ENCODE data around the gene CPN1.

The CPN1 gene

GRCh38 chr10:100076750-100077149, 4.9 kb downstream of the CPN1 start:
- DNase-seq (ENCODE audit: low read depth in 2 of 2), result no peak

- no peak for DNase-seq (ENCODE audit: low read depth in 2 of 2)
Measured at GRCh38 chr10:100075426-100076220, 6.0 kb downstream of the CPN1 start.

GRCh38 chr10:100072514-100072913, 9.2 kb downstream of the CPN1 start:
- DNase-seq (ENCODE audit: low read depth in 2 of 2), result no peak

- no peak for DNase-seq (ENCODE audit: low read depth in 2 of 2)
Measured at GRCh38 chr10:100071529-100071928, 10.1 kb downstream of the CPN1 start.

- no peak for DNase-seq (ENCODE audit: low read depth in 2 of 2)
Measured at GRCh38 chr10:100067466-100067865, 14.2 kb downstream of the CPN1 start.

- DNase-seq (ENCODE audit: low read depth in 2 of 2), result no peak
Measured at GRCh38 chr10:100065084-100065660, 16.5 kb downstream of the CPN1 start.

- no peak for DNase-seq (ENCODE audit: low read depth in 2 of 2)
Measured at GRCh38 chr10:100061401-100061800, 20.3 kb downstream of the CPN1 start.

- no peak for DNase-seq (ENCODE audit: low read depth in 2 of 2)
Measured at GRCh38 chr10:100057948-100058347, 23.7 kb downstream of the CPN1 start.

- DNase-seq (ENCODE audit: low read depth in 2 of 2), result no peak
Measured at GRCh38 chr10:100053686-100054460, 27.8 kb downstream of the CPN1 start.

GRCh38 chr10:100046021-100046486, 35.6 kb downstream of the CPN1 start:
- DNase-seq (ENCODE audit: low read depth in 2 of 2), result peak; percentile 80 to 84

GRCh38 chr10:100045592-100045991, 36.1 kb downstream of the CPN1 start:
- DNase-seq (ENCODE audit: low read depth in 2 of 2), result no peak

GRCh38 chr10:100043796-100044195, 37.9 kb downstream of the CPN1 start:
- no peak for DNase-seq (ENCODE audit: low read depth in 2 of 2)

GRCh38 chr10:100043344-100043743, 38.3 kb downstream of the CPN1 start:
- DNase-seq (ENCODE audit: low read depth in 2 of 2), result no peak

- DNase-seq (ENCODE audit: low read depth in 2 of 2), result no peak
Measured at GRCh38 chr10:100041306-100042002, 40.2 kb downstream of the CPN1 start.

GRCh38 chr10:100038561-100039071, 43.1 kb downstream of the CPN1 start:
- no peak for DNase-seq (ENCODE audit: low read depth in 2 of 2)

GRCh38 chr10:100037758-100038315, 43.8 kb downstream of the CPN1 start:
- no peak for DNase-seq (ENCODE audit: low read depth in 2 of 2)

GRCh38 chr10:100036850-100037249, 44.8 kb downstream of the CPN1 start:
- DNase-seq (ENCODE audit: low read depth in 2 of 2), result no peak

GRCh38 chr10:100033766-100034418, 47.8 kb downstream of the CPN1 start:
- no peak for DNase-seq (ENCODE audit: low read depth in 2 of 2)

GRCh38 chr10:100027416-100027815, 54.3 kb downstream of the CPN1 start:
- DNase-seq (ENCODE audit: low read depth in 2 of 2), result no peak

GRCh38 chr10:100025576-100025975, 56.1 kb downstream of the CPN1 start:
- DNase-seq (ENCODE audit: low read depth in 2 of 2), result no peak

- no peak for DNase-seq (ENCODE audit: low read depth in 2 of 2)
Measured at GRCh38 chr10:100024748-100025147, 56.9 kb downstream of the CPN1 start.
